B cell (primary cell): ENCODE data around the gene ACOXL. TPM values are rescaled to one million over a fixed set of nuclear protein-coding genes. Genes with fewer than 3 reads are reported as not detected.
A peak's percentile ranks its signal among the peaks of the same experiment; 100 is the strongest.

Experiments used
- ATAC-seq: fragments of 200-7000 bp; cut with Tn5 transposase; one replicate; pipeline ENCODE4 v1.10.0; 2021; ENCODE audit warnings: low read depth, mild to moderate bottlenecking, moderate number of reproducible peaks, moderate library complexity
- CTCF ChIA-PET: fragments of 350-600 bp; sonication (Branson Sonifier 250); formaldehyde crosslinking; loops from one replicate; lab custom pipeline; 2021; ENCODE audit warnings: antibody characterized with exemption, inconsistent platforms; lab: Charles Lee
- POLR2A ChIA-PET: fragments of 350-600 bp; sonication (Branson Sonifier 250); formaldehyde crosslinking; loops from one replicate; lab custom pipeline; 2021; ENCODE audit warnings: antibody characterized with exemption; lab: Charles Lee
- DNase-seq: peaks from one replicate; pipeline ENCODE4 v3.0.0; 2013
- H2AFZ ChIP-seq: 2 replicates; pipeline ENCODE4 v1.6.1; 2012; ENCODE audit warnings: mild to moderate bottlenecking, low read depth, low read length; ENCODE audit not compliant: insufficient read depth, poor library complexity, severe bottlenecking
- H3K27ac ChIP-seq, 2 donors: 1 replicate in 1 of 2; 2 replicates in 1 of 2; pipeline ENCODE4 v1.5.1; 2012 to 2013; ENCODE audit warnings: low read length in 2 of 2, mild to moderate bottlenecking in 2 of 2, moderate library complexity in 1 of 2
- H3K27me3 ChIP-seq, 4 experiments: fragments of 200-600 bp in 1 of 4; sonication (generic) in 1 of 4; replicated peaks in 1 of 4; 1 replicate in 2 of 4; 2 replicates in 2 of 4; pipeline versions ENCODE4 v1.6.1 to v1.7.0; 2013 to 2016; ENCODE audit warnings: low read length in 3 of 4, mild to moderate bottlenecking in 2 of 4, mixed read lengths in 1 of 4, moderate library complexity in 1 of 4; ENCODE audit not compliant: insufficient read depth in 4 of 4, control insufficient read depth in 3 of 4; ENCODE audit errors: control extremely low read depth in 1 of 4
- H3K36me3 ChIP-seq, 2 experiments: replicated peaks in 1 of 2; 1 replicate in 1 of 2; 2 replicates in 1 of 2; pipeline versions ENCODE4 v1.6.1 to v1.7.1; 2013; ENCODE audit warnings: low read length in 1 of 2; ENCODE audit not compliant: insufficient read depth in 2 of 2, control insufficient read depth in 1 of 2; ENCODE audit errors: control extremely low read depth in 1 of 2, extremely low read depth in 1 of 2
- H3K4me1 ChIP-seq, 2 donors: fragments of 200-600 bp in 1 of 2; sonication (generic) in 1 of 2; 1 replicate in 1 of 2; 2 replicates in 1 of 2; pipeline versions ENCODE4 v1.5.1 to v1.6.1; 2013 to 2017; ENCODE audit warnings: low read length in 2 of 2; ENCODE audit not compliant: control insufficient read depth in 2 of 2, insufficient read depth in 2 of 2
- H3K4me2 ChIP-seq: replicated peaks from 2 replicates; pipeline ENCODE3; 2012; ENCODE audit warnings: mild to moderate bottlenecking, low read depth, low read length; ENCODE audit not compliant: poor library complexity, severe bottlenecking
- H3K4me3 ChIP-seq, 5 experiments: fragments of 200-600 bp in 1 of 5; sonication (generic) in 1 of 5; 1 replicate in 3 of 5; 2 replicates in 2 of 5; pipeline versions ENCODE4 v1.5.1 to v1.7.0; 2011 to 2016; ENCODE audit warnings: low read length in 4 of 5, mild to moderate bottlenecking in 4 of 5, low read depth in 2 of 5, control low read depth in 1 of 5, moderate library complexity in 1 of 5; ENCODE audit not compliant: insufficient read depth in 1 of 5; ENCODE audit errors: control extremely low read depth in 1 of 5, extremely low read depth in 1 of 5
- H3K79me2 ChIP-seq: fragments of 200-600 bp; sonication (generic); one replicate; pipeline ENCODE4 v1.6.0; 2016; ENCODE audit warnings: low read length; ENCODE audit not compliant: control insufficient read depth, insufficient read depth
- H3K9ac ChIP-seq: fragments of 200-600 bp; sonication (generic); 2 replicates; pipeline ENCODE4 v1.6.1; 2017; ENCODE audit warnings: mild to moderate bottlenecking, low read length, moderate library complexity
- H3K9me3 ChIP-seq, 3 donors: one replicate each; pipeline versions ENCODE4 v1.6.1 to v1.7.1; 2013; ENCODE audit warnings: low read length in 2 of 3; ENCODE audit not compliant: control insufficient read depth in 2 of 3, insufficient read depth in 1 of 3; ENCODE audit errors: control extremely low read depth in 1 of 3
- H4K20me1 ChIP-seq: 2 replicates; pipeline ENCODE4 v1.6.0; 2012; ENCODE audit warnings: mild to moderate bottlenecking, low read length; ENCODE audit not compliant: insufficient read depth, control insufficient read depth, poor library complexity, severe bottlenecking
- H3K27ac Mint-ChIP-seq: one replicate; pipeline ENCODE4 v1.8.0; 2021; ENCODE audit warnings: mixed read lengths
- H3K27me3 Mint-ChIP-seq: one replicate; pipeline ENCODE4 v1.8.0; 2021; ENCODE audit warnings: mixed read lengths
- H3K4me1 Mint-ChIP-seq: one replicate; pipeline ENCODE4 v1.8.0; 2021; ENCODE audit warnings: mixed read lengths
- H3K4me3 Mint-ChIP-seq: one replicate; pipeline ENCODE4 v1.8.0; 2021; ENCODE audit warnings: mixed read lengths
- H3K9me3 Mint-ChIP-seq: one replicate; pipeline ENCODE4 v1.8.0; 2022; ENCODE audit warnings: mixed read lengths; ENCODE audit not compliant: insufficient read depth
- EZH2 ChIP-seq: IDR thresholded peaks from 2 replicates; pipeline ENCODE4 v1.6.1; 2012; ENCODE audit warnings: borderline replicate concordance, low read depth, mild to moderate bottlenecking, moderate library complexity, low read length; ENCODE audit not compliant: insufficient read depth, poor library complexity, severe bottlenecking
- WGBS: methylation state at CpG from one replicate; pipeline ENCODE4 v1.1.5; 2013; ENCODE audit warnings: missing lambda C conversion rate; ENCODE audit not compliant: insufficient coverage; 5-methylcytosine and 5-hydroxymethylcytosine counted together
- intact Hi-C: fragments of 100-400 bp; cut with micrococcal nuclease; formaldehyde crosslinking; loops from one replicate; pipeline ENCODE4 v1.10.0; 2022
- polyA plus RNA-seq: library from polyadenylated mRNA; depleted of rRNA; stranded (reverse); fragments of >200 nt; gene quantifications from 2 replicates; pipeline ENCODE4 v1.2.3, GENCODE V29; 2012
- total RNA-seq, 2 donors: library from RNA; stranded (reverse); fragments of 120-200 nt in 1 of 2; gene quantifications; 1 replicate in 1 of 2; 2 replicates in 1 of 2; pipeline versions ENCODE4 v1.2.3 to v1.2.4, GENCODE V29; 2013 to 2022
- TF ChIP-seq, protein P1 (sequence below): fragments of 200-600 bp; IDR thresholded peaks from one replicate; pipeline ENCODE4 v1.8.0; 2022; ENCODE audit warnings: antibody characterized with exemption, mild to moderate bottlenecking

ACOXL gene
- total and polyA plus RNA-seq, 2 donors (not counting 1 experiment from before 2014, with no cell fraction given): 0.06 TPM; not detected in 1

DNA sequence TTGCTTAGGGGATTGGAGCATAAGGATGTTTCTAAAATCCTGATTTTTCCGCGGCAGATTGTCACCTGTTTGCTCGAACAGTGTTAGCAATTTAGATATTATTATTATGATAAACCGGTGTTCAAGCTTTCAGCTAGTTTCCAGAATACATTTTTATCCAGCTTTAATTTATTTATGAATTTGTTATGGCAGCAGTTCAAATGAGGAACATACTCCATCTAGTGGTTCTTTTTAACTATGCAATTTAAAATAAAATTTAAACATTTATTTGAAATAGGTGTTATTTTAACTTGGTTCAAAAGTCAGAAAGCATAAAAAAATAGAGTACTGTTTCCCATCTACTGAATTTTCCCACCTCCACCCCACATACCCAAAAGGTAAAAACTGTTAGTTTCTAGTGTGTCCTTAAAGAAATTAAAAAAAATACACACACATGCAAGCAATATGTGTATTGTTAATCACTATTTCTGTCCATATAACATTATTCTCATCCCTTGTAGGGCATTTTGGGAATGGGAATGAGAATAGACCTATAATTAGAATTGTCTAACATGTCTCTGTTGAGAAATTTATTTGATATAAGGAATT lies 23.2 kb downstream of the ACOXL start:
- Histone ChIP-seq H3K4me3 (no peak overlapping the region), H3K36me3 (no peaks in the 10 kb centered on the region), H3K79me2 (no peaks in the 10 kb centered on the region), H3K4me2 (no peak overlapping the region), H3K27me3 (peaks cover 0 to 7% (median 4%) of the 10 kb centered on the region in 4 experiments), H2AFZ (no peak overlapping the region), H3K9me3 (peaks cover 0 to 8% (median 2%) of the 10 kb centered on the region in 3 donors), H3K27ac (no peak overlapping the region), H4K20me1 (no peaks in the 10 kb centered on the region), H3K9ac (no peak overlapping the region), H3K4me1 (no peaks in the 10 kb centered on the region)
- Mint-ChIP-seq H3K27ac (no peak overlapping the region), H3K27me3 (peaks cover 48% of the 10 kb centered on the region), H3K9me3 (peaks cover 7% of the 10 kb centered on the region), H3K4me1 (no peaks in the 10 kb centered on the region), H3K4me3 (no peak overlapping the region)
- peak; percentile 33 for DNase-seq
- no peak for ATAC-seq
- POLR2A ChIA-PET: no interaction called here
- WGBS: no CpG with 5 or more reads among the region's 4 CpGs
- TF ChIP-seq EZH2: no peak
- TF ChIP-seq, protein P1, sequence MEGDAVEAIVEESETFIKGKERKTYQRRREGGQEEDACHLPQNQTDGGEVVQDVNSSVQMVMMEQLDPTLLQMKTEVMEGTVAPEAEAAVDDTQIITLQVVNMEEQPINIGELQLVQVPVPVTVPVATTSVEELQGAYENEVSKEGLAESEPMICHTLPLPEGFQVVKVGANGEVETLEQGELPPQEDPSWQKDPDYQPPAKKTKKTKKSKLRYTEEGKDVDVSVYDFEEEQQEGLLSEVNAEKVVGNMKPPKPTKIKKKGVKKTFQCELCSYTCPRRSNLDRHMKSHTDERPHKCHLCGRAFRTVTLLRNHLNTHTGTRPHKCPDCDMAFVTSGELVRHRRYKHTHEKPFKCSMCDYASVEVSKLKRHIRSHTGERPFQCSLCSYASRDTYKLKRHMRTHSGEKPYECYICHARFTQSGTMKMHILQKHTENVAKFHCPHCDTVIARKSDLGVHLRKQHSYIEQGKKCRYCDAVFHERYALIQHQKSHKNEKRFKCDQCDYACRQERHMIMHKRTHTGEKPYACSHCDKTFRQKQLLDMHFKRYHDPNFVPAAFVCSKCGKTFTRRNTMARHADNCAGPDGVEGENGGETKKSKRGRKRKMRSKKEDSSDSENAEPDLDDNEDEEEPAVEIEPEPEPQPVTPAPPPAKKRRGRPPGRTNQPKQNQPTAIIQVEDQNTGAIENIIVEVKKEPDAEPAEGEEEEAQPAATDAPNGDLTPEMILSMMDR: peak; percentile 85
- CTCF ChIA-PET: interaction anchor here (0.6 to 2.0 kb wide), 8 partner anchors 9 to 77 kb away, joined by 3 to 9 read pairs (median 5); partner anchors contain the start of gene BUB1
- intact Hi-C loops: loop anchor here (5.0 kb wide), 1 partner anchor 598 kb away; no protein-coding TSS in a partner anchor

DNA sequence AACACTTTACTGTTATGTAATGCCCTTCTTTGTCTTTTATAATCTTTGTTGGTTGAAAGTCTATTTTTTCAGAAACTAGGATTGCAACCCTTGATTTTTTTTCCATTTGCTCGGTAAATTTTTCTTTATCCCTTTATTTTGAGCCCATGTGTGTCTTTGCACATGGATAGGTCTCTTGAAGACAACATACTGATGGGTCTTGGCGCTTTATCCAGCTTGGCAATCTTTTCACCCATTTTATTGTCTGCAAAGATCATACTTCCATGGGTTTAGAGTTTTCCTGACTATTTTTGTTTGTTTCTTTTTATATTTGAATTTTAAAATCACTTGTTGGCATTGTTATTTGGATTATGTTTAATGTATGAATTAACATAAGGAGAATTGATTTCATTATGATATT lies 27.0 kb downstream of the ACOXL start:
- intact Hi-C loops: loop anchor here (5.0 kb wide), 1 partner anchor 602 kb away; no protein-coding TSS in a partner anchor
- H3K79me2 ChIP-seq: no peaks in the 10 kb centered on the region
- no peak overlapping the region for H3K27ac ChIP-seq
- H3K4me2 ChIP-seq: no peak overlapping the region
- Mint-ChIP-seq H3K27ac (no peak overlapping the region), H3K27me3 (peaks cover 45% of the 10 kb centered on the region), H3K4me1 (no peaks in the 10 kb centered on the region), H3K9me3 (peaks cover 7% of the 10 kb centered on the region), H3K4me3 (no peak overlapping the region)
- TF ChIP-seq, protein P1: no peak
- no peak for TF ChIP-seq EZH2
- peaks cover 0 to 11% (median 4%) of the 10 kb centered on the region in 4 experiments for H3K27me3 ChIP-seq
- no peak for ATAC-seq
- CTCF ChIA-PET: interaction anchor here (0.9 kb wide), 1 partner anchor 22 kb away, joined by 3 read pairs; no protein-coding TSS in a partner anchor
- no peak overlapping the region for H2AFZ ChIP-seq
- H4K20me1 ChIP-seq: no peaks in the 10 kb centered on the region
- no peaks in the 10 kb centered on the region for H3K4me1 ChIP-seq
- no peak overlapping the region for H3K4me3 ChIP-seq
- H3K9ac ChIP-seq: no peak overlapping the region
- WGBS: no CpG with 5 or more reads among the region's 2 CpGs
- POLR2A ChIA-PET: no interaction called here
- DNase-seq: no peak
- no peaks in the 10 kb centered on the region for H3K36me3 ChIP-seq
- peaks cover 0 to 8% (median 2%) of the 10 kb centered on the region in 3 donors for H3K9me3 ChIP-seq
